Glutamatergic neuron (in vitro differentiated cells): ENCODE measurements around the gene RAB20. TPM values are rescaled to one million over a fixed set of nuclear protein-coding genes. Genes with fewer than 3 reads are reported as not detected.

ENCODE experiments used
- DNase-seq: peaks from one replicate; pipeline ENCODE4 v3.0.0; 2022
- H3K27ac Mint-ChIP-seq: one replicate; pipeline ENCODE4 v1.8.0; 2020; ENCODE audit warnings: mild to moderate bottlenecking, mixed read lengths, inconsistent platforms; ENCODE audit not compliant: unreplicated experiment
- H3K27me3 Mint-ChIP-seq: one replicate; pipeline ENCODE4 v1.8.0; 2020; ENCODE audit warnings: mild to moderate bottlenecking, moderate library complexity, mixed read lengths, inconsistent platforms; ENCODE audit not compliant: unreplicated experiment
- H3K36me3 Mint-ChIP-seq: one replicate; pipeline ENCODE4 v1.8.0; 2020; ENCODE audit warnings: mild to moderate bottlenecking, mixed read lengths, inconsistent platforms; ENCODE audit not compliant: unreplicated experiment
- H3K4me1 Mint-ChIP-seq: one replicate; pipeline ENCODE4 v1.8.0; 2020; ENCODE audit warnings: mild to moderate bottlenecking, low read depth, mixed read lengths, inconsistent platforms; ENCODE audit not compliant: unreplicated experiment
- H3K4me3 Mint-ChIP-seq: one replicate; pipeline ENCODE4 v1.8.0; 2020; ENCODE audit warnings: mild to moderate bottlenecking, mixed read lengths, inconsistent platforms; ENCODE audit not compliant: unreplicated experiment
- H3K9me3 Mint-ChIP-seq: one replicate; pipeline ENCODE4 v1.8.0; 2020; ENCODE audit warnings: mild to moderate bottlenecking, moderate library complexity, mixed read lengths, inconsistent platforms; ENCODE audit not compliant: unreplicated experiment
- total RNA-seq: library from RNA; stranded (reverse); fragmentation: NEBNext Ultra II Directional; extraction: Animal tissue kit (Norgen Biotek cat#: 25700); gene quantifications from one replicate; pipeline ENCODE4 v1.2.1, GENCODE V29; 2021; ENCODE audit not compliant: unreplicated experiment
- TF ChIP-seq, protein P1 (sequence below): fragments of 200-600 bp; sonication (generic); IDR thresholded peaks from one replicate; pipeline ENCODE4 v1.5.0; 2021; ENCODE audit not compliant: partially characterized antibody, unreplicated experiment

The RAB20 gene
- total RNA-seq, 1 donor from 2014 or later: 1.7 TPM

DNA sequence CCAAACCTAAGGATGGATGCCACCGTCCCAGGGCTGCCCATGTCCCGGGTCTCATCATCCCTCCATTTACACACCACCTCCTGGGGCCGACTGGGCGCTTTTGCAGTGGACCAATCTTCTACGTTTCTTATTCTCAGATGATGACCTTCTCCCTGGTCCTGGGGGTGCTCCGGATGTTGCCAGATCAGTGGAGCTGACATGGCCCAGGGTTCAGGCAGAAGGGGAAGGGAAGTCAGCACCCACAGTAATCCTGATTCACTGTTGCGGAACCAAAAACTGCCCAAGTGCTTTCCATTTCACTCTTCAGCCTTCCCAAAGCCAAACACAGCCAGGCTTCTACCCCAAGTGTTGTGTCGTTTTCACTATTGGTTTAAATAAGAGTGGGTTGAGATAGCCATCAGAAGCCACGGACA, 29.8 kb downstream of the RAB20 start:
- no peaks in the 10 kb centered on the region for H3K9me3 Mint-ChIP-seq
- TF ChIP-seq, protein P1, sequence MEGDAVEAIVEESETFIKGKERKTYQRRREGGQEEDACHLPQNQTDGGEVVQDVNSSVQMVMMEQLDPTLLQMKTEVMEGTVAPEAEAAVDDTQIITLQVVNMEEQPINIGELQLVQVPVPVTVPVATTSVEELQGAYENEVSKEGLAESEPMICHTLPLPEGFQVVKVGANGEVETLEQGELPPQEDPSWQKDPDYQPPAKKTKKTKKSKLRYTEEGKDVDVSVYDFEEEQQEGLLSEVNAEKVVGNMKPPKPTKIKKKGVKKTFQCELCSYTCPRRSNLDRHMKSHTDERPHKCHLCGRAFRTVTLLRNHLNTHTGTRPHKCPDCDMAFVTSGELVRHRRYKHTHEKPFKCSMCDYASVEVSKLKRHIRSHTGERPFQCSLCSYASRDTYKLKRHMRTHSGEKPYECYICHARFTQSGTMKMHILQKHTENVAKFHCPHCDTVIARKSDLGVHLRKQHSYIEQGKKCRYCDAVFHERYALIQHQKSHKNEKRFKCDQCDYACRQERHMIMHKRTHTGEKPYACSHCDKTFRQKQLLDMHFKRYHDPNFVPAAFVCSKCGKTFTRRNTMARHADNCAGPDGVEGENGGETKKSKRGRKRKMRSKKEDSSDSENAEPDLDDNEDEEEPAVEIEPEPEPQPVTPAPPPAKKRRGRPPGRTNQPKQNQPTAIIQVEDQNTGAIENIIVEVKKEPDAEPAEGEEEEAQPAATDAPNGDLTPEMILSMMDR: no peak
- no peaks in the 10 kb centered on the region for H3K36me3 Mint-ChIP-seq
- H3K27me3 Mint-ChIP-seq: peaks cover 2% of the 10 kb centered on the region
- no peak overlapping the region for H3K4me3 Mint-ChIP-seq
- H3K27ac Mint-ChIP-seq: no peak overlapping the region
- H3K4me1 Mint-ChIP-seq: peaks cover 2% of the 10 kb centered on the region
- DNase-seq: no peak

DNA sequence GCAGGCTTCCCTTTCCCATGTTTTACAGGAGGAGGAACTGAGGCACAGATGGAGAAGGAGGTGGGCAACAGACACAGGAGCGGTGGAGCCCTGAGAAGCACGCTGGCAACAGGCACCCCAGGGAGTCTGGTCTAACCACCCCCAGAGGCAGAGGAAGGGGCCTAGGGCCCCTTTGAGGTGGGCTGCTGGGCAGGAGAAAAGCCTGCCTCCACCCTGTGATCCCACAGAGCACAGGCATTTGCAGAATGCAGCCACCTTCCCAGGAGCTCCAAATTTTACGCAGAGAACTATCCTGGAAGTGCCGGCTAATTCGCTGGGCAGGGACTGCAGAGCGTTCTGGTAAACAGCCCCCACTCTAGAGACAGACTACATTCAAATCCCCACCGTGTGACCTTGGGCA, 30.4 kb downstream of the RAB20 start:
- TF ChIP-seq, protein P1: no peak
- peaks cover 2% of the 10 kb centered on the region for H3K27me3 Mint-ChIP-seq
- H3K4me3 Mint-ChIP-seq: no peak overlapping the region
- no peak overlapping the region for H3K27ac Mint-ChIP-seq
- H3K4me1 Mint-ChIP-seq: peaks cover 2% of the 10 kb centered on the region
- H3K36me3 Mint-ChIP-seq: no peaks in the 10 kb centered on the region
- DNase-seq: no peak
- no peaks in the 10 kb centered on the region for H3K9me3 Mint-ChIP-seq

GRCh38 chr13:110529522-110530311, 31.8 kb downstream of the RAB20 start:
- peaks cover 2% of the 10 kb centered on the region for H3K27me3 Mint-ChIP-seq
- peaks cover 8% of the 10 kb centered on the region for H3K4me1 Mint-ChIP-seq
- H3K9me3 Mint-ChIP-seq: no peaks in the 10 kb centered on the region
- TF ChIP-seq, protein P1: no peak
- DNase-seq: no peak
- H3K4me3 Mint-ChIP-seq: no peak overlapping the region
- no peaks in the 10 kb centered on the region for H3K36me3 Mint-ChIP-seq
- no peak overlapping the region for H3K27ac Mint-ChIP-seq

DNA sequence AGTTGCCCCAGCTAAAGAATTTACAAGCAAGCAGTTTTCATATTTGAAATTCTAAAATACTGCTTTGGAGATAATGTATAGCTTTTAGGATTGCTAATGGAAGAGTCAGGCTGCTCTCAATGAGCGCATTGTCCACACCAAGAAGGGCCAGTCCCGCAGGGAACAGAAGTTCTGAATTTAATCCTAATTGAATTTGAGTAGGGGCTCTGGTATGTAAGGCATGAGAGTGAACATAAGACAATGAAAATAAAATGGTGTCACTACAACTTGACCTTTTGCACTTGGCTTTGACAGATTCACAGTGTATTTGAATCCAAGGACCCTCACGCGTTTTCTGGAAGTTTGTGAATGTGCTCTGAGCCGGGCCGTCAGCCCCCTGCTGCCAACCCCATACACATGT, 32.6 kb downstream of the RAB20 start:
- TF ChIP-seq, protein P1: no peak
- H3K27me3 Mint-ChIP-seq: peaks cover 2% of the 10 kb centered on the region
- no peaks in the 10 kb centered on the region for H3K36me3 Mint-ChIP-seq
- no peak for DNase-seq
- H3K27ac Mint-ChIP-seq: no peak overlapping the region
- peaks cover 13% of the 10 kb centered on the region for H3K4me1 Mint-ChIP-seq
- H3K9me3 Mint-ChIP-seq: no peaks in the 10 kb centered on the region
- H3K4me3 Mint-ChIP-seq: no peak overlapping the region

GRCh38 chr13:110528371-110528770, 33.2 kb downstream of the RAB20 start:
- H3K27me3 Mint-ChIP-seq: peaks cover 2% of the 10 kb centered on the region
- H3K9me3 Mint-ChIP-seq: no peaks in the 10 kb centered on the region
- TF ChIP-seq, protein P1: no peak
- no peak overlapping the region for H3K4me3 Mint-ChIP-seq
- DNase-seq: no peak
- H3K4me1 Mint-ChIP-seq: peaks cover 13% of the 10 kb centered on the region
- H3K27ac Mint-ChIP-seq: no peak overlapping the region
- no peaks in the 10 kb centered on the region for H3K36me3 Mint-ChIP-seq
